Aorta (tissue), 5 donors: ENCODE measurements around the gene ZNF346. TPM values are rescaled to one million over a fixed set of nuclear protein-coding genes. Genes with fewer than 3 reads are reported as not detected.

Source experiments
- ATAC-seq: fragments of 200-7000 bp; cut with Tn5 transposase; one replicate; pipeline ENCODE4 v1.9.1; 2022; ENCODE audit warnings: moderate library complexity; ENCODE audit not compliant: low FRiP score
- DNase-seq, 2 donors: peaks; one replicate each; pipeline ENCODE4 v3.0.0-alpha.2; 2020
- H3K27ac ChIP-seq, 2 donors: one replicate each; pipeline ENCODE4 v1.5.1; 2013; ENCODE audit warnings: low read length in 2 of 2, mild to moderate bottlenecking in 2 of 2, moderate library complexity in 2 of 2, control low read depth in 1 of 2, inconsistent platforms in 1 of 2, low read depth in 1 of 2
- H3K27me3 ChIP-seq, 2 donors: one replicate each; pipeline ENCODE4 v1.6.1; 2013; ENCODE audit warnings: control low read depth in 1 of 2, low read length in 1 of 2, mild to moderate bottlenecking in 1 of 2, moderate library complexity in 1 of 2; ENCODE audit not compliant: insufficient read depth in 2 of 2, control insufficient read depth in 1 of 2
- H3K36me3 ChIP-seq, 2 donors: one replicate each; pipeline ENCODE4 v1.6.1; 2013; ENCODE audit warnings: control low read depth in 1 of 2, low read length in 1 of 2, mild to moderate bottlenecking in 1 of 2; ENCODE audit not compliant: insufficient read depth in 2 of 2, control insufficient read depth in 1 of 2
- H3K4me1 ChIP-seq, 2 donors: one replicate each; pipeline ENCODE4 v1.6.1; 2013; ENCODE audit warnings: low read length in 2 of 2, control low read depth in 1 of 2, mild to moderate bottlenecking in 1 of 2, moderate library complexity in 1 of 2; ENCODE audit not compliant: insufficient read depth in 2 of 2, control insufficient read depth in 1 of 2
- H3K4me3 ChIP-seq, 2 donors: one replicate each; pipeline ENCODE4 v1.5.1; 2013; ENCODE audit warnings: low read length in 2 of 2, control low read depth in 1 of 2, mild to moderate bottlenecking in 1 of 2
- H3K9me3 ChIP-seq: one replicate; pipeline ENCODE4 v1.6.1; 2013; ENCODE audit warnings: mild to moderate bottlenecking, low read length; ENCODE audit not compliant: control insufficient read depth
- WGBS, 2 donors: extraction: QIAGEN DNeasy Blood & Tissue Kit; methylation state at CpG; one replicate each; pipeline ENCODE4 v1.1.7; 2013; 5-methylcytosine and 5-hydroxymethylcytosine counted together
- intact Hi-C, 2 donors: fragments of 100-400 bp; cut with DNase I; formaldehyde crosslinking; loops; one replicate each; pipeline versions ENCODE4 v1.14.2 to v1.15.0; 2022
- polyA plus RNA-seq, 2 donors: library from polyadenylated mRNA; stranded (reverse); fragments of 200-250 nt; gene quantifications; one replicate each; pipeline ENCODE4 v1.2.3, GENCODE V29; 2013
- total RNA-seq, 2 donors: library from RNA; stranded (reverse); fragmentation: NEBNext Ultra II Directional; extraction: Animal tissue kit (Norgen Biotek cat#: 25700); gene quantifications; one replicate each; pipeline ENCODE4 v1.2.1, GENCODE V29; 2021
- donor health status: healthy with polysubstance abuse.
- donor health status: Bipolar disorder and iron deficiency.
- donor health status: DM: no; HTN: no; CAD: no.
- donor health status: DM: no; HTN: no; CAD: no.
- donor health status: DM: yes; HTN: yes; CAD: no.

Gene ZNF346
- total and polyA plus RNA-seq, 4 donors = 2.1 to 25.7 (median 12.1) TPM

DNA sequence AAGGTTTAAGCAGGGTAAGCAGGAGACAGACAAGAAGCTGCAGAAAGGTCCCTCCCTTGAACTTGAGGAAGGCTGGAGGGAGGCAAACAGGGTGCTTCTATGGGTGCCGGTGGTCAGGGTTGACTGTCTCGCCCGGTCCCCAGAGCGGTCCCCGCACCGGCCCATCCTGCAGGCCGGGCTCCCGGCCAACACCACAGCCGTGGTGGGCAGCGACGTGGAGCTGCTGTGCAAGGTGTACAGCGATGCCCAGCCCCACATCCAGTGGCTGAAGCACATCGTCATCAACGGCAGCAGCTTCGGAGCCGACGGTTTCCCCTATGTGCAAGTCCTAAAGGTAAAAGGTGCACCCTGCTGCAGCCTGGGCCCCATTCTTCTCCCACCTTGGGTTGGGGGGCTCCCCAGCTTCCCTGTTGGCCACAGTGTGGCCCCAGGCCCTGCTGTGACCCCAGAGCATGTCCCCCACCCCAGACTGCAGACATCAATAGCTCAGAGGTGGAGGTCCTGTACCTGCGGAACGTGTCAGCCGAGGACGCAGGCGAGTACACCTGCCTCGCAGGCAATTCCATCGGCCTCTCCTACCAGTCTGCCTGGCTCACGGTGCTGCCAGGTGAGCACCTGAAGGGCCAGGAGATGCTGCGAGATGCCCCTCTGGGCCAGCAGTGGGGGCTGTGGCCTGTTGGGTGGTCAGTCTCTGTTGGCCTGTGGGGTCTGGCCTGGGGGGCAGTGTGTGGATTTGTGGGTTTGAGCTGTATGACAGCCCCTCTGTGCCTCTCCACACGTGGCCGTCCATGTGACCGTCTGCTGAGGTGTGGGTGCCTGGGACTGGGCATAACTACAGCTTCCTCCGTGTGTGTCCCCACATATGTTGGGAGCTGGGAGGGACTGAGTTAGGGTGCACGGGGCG lies 69.9 kb downstream of the ZNF346 start:
- intact Hi-C loops = no loop called here
- DNase-seq = no peak

DNA sequence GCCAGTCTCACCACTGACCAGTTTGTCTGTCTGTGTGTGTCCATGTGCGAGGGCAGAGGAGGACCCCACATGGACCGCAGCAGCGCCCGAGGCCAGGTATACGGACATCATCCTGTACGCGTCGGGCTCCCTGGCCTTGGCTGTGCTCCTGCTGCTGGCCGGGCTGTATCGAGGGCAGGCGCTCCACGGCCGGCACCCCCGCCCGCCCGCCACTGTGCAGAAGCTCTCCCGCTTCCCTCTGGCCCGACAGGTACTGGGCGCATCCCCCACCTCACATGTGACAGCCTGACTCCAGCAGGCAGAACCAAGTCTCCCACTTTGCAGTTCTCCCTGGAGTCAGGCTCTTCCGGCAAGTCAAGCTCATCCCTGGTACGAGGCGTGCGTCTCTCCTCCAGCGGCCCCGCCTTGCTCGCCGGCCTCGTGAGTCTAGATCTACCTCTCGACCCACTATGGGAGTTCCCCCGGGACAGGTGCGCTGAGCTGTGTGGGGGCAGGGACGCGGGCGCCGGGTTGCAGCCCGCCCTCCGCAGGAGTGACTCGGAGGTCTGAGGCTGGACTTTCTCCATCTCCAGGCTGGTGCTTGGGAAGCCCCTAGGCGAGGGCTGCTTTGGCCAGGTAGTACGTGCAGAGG lies 70.7 kb downstream of the ZNF346 start:
- Histone ChIP-seq H3K4me3 (no peak overlapping the region), H3K9me3 (no peaks in the 10 kb centered on the region), H3K36me3 (no peaks in the 10 kb centered on the region), H3K4me1 (no peaks in the 10 kb centered on the region), H3K27me3 (no peaks in the 10 kb centered on the region), H3K27ac (no peak overlapping the region)
- ATAC-seq (no peak), DNase-seq (no peak)
- intact Hi-C loops = no loop called here
- WGBS, 2 donors = 94 to 96% methylated on average over 37 to 40 of the region's 40 CpGs

More for the DNA sequence above, 69.9 kb downstream of the ZNF346 start:
- Histone ChIP-seq H3K36me3 (no peaks in the 10 kb centered on the region), H3K4me3 (no peak overlapping the region), H3K27me3 (no peaks in the 10 kb centered on the region), H3K9me3 (no peaks in the 10 kb centered on the region), H3K27ac (no peak overlapping the region), H3K4me1 (no peaks in the 10 kb centered on the region)
- 89% methylated on average over 32 of the region's 32 CpGs for WGBS, 2 donors
- no peak for ATAC-seq

DNA sequence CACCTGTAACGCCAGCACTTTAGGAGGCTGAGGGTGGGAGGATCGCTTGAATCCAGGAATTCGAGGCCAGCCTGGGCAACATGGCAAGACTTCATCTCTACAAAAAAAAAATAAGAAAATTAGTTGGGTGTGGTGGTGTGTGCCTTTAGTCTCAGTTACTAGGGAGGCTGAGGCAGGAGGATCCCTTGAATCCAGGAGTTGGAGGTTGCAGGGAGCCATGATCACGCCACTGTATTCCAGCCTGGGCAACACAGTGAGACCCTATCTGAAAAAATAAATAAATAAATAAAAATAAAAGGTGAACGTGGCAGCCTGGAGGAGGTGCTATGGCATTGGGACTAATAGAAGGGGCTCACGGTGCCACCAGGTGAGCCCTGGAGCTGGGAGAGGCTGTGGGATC lies 71.3 kb downstream of the ZNF346 start:
- intact Hi-C loops = no loop called here
- WGBS, 2 donors = 95 to 97% methylated on average over 6 of the region's 6 CpGs
- ATAC-seq (no peak), DNase-seq (no peak)
- Histone ChIP-seq H3K27me3 (no peaks in the 10 kb centered on the region), H3K27ac (no peak overlapping the region), H3K4me1 (no peaks in the 10 kb centered on the region), H3K36me3 (no peaks in the 10 kb centered on the region), H3K4me3 (no peak overlapping the region), H3K9me3 (no peaks in the 10 kb centered on the region)

DNA sequence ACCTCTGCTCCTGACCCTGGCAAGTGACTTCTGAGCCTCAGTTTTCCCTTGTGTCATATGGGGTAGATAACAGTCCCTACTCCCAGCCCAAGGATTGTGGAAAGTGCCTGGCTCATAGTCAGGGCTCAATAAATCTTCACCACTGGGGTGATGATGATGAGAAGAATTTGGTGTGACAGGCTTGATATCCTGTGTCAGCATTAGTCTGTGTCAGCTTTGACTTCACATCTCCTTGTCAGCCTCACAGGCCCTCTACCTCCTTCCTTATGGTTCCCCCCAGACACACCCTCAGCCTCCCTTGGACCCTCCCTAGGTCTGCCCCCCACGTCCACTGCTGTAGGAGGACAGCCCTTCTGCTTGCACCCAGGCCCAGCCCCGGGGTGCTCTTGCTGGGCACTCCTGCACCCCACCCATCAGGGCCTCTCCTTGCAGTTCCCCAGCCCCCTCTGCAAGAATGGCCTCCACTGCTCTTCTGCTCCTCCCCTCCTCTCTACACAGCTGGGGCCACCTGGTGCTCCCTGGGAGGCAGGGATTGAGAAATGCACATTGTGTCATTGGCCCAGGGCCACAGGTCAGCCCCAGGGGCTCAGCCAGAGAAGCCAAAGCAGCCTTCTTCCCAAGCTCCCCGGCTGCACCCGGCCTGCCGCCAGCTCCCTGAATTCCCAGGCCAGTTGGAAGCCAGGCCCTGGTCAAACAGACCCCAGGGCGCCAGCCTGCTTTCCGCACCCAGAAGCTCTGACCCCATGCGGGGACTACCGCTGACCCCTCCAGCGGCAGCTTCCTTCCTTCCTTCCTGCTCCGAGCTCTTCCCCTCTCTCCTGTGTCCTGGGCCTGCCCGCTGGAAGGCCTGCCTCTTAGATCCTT lies 72.0 kb downstream of the ZNF346 start:
- no peaks in the 10 kb centered on the region for H3K9me3 ChIP-seq
- H3K27ac ChIP-seq = no peak overlapping the region
- ATAC-seq (no peak), DNase-seq (no peak)
- H3K4me1 ChIP-seq = no peaks in the 10 kb centered on the region
- intact Hi-C loops = no loop called here
- no peaks in the 10 kb centered on the region for H3K36me3 ChIP-seq
- H3K27me3 ChIP-seq = no peaks in the 10 kb centered on the region
- WGBS, 2 donors = 79 to 84% methylated on average over 12 of the region's 12 CpGs
- H3K4me3 ChIP-seq = no peak overlapping the region

DNA sequence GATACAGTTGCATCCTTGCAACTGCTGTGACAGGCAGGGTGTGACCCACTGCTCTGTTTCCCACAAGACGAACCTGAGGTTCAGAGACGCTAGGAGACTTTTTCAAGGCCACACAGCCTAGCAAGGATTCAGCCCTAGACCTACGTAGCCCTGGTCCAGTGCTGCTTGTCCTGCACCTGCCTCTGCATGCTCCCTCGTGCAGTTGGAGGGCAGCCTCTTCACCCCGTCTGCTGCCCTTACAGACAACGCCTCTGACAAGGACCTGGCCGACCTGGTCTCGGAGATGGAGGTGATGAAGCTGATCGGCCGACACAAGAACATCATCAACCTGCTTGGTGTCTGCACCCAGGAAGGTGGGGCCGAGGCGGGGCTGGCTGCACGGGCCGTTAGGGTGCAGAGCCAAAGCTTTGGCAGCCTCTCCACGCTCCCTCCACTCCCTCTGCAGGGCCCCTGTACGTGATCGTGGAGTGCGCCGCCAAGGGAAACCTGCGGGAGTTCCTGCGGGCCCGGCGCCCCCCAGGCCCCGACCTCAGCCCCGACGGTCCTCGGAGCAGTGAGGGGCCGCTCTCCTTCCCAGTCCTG lies 72.7 kb downstream of the ZNF346 start:
- Histone ChIP-seq H3K27me3 (no peaks in the 10 kb centered on the region), H3K27ac (no peak overlapping the region), H3K36me3 (no peaks in the 10 kb centered on the region), H3K4me1 (no peaks in the 10 kb centered on the region), H3K4me3 (no peak overlapping the region), H3K9me3 (no peaks in the 10 kb centered on the region)
- 87 to 88% methylated on average over 28 of the region's 28 CpGs for WGBS, 2 donors
- DNase-seq (no peak), ATAC-seq (no peak)
- intact Hi-C loops = no loop called here

DNA sequence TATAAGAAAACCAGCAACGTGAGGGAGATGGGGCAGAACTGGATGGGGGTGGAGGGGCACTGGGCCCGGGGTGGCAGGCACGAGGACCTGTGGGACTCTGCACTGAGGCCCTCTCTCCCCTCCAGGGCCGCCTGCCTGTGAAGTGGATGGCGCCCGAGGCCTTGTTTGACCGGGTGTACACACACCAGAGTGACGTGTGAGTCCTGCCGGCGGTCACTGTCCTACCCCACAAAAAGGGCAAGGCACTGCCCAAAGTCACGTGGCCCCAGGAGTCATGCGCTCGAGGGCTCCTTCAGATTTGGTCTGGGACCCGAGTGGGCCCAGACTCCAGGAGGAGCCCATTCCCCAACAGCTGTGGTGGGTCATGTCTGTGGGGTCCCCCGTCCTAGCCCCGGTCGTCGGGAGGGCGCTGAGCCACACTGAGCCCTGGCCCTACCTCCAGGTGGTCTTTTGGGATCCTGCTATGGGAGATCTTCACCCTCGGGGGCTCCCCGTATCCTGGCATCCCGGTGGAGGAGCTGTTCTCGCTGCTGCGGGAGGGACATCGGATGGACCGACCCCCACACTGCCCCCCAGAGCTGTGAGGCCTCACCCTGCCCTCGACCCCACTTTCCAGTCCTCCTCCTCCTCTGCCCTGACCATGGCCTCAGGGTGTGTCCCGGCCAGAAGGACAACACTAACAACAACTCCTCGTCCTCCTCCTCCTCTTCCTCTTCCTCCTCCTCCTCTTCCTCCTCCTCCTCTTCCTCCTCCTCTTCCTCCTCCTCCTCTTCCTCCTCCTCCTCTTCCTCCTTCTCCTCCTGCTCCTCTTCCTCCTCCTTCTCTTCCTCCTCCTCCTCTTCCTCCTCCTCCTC lies 73.9 kb downstream of the ZNF346 start:
- intact Hi-C loops = no loop called here
- DNase-seq = no peak
- WGBS, 2 donors = 88 to 89% methylated on average over 27 to 29 of the region's 29 CpGs
- no peaks in the 10 kb centered on the region for H3K27me3 ChIP-seq
- no peak for ATAC-seq
- no peaks in the 10 kb centered on the region for H3K9me3 ChIP-seq
- no peaks in the 10 kb centered on the region for H3K4me1 ChIP-seq
- H3K27ac ChIP-seq = no peak overlapping the region
- H3K36me3 ChIP-seq = no peaks in the 10 kb centered on the region
- no peak overlapping the region for H3K4me3 ChIP-seq

DNA sequence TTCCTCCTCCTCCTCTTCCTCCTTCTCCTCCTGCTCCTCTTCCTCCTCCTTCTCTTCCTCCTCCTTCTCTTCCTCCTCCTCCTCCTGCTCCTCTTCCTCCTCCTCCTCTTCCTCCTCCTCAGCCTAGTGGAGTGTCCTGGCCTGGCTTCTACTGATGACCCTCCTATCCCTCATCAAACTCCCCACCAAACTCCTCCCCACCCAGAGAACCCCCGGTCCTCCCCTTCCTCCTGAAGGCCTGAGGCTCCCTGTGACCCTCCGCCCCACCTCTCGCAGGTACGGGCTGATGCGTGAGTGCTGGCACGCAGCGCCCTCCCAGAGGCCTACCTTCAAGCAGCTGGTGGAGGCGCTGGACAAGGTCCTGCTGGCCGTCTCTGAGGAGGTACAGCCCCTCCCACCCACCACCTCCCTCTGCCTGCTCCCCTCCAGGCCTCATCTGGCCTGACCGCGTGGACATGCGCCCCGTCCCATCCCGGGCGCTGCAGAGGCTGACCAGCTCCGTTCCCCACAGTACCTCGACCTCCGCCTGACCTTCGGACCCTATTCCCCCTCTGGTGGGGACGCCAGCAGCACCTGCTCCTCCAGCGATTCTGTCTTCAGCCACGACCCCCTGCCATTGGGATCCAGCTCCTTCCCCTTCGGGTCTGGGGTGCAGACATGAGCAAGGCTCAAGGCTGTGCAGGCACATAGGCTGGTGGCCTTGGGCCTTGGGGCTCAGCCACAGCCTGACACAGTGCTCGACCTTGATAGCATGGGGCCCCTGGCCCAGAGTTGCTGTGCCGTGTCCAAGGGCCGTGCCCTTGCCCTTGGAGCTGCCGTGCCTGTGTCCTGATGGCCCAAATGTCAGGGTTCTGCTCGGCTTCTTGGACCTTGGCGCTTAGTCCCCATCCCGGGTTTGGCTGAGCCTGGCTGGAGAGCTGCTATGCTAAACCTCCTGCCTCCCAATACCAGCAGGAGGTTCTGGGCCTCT lies 74.8 kb downstream of the ZNF346 start:
- no peak overlapping the region for H3K27ac ChIP-seq
- no peaks in the 10 kb centered on the region for H3K4me1 ChIP-seq
- no peaks in the 10 kb centered on the region for H3K36me3 ChIP-seq
- H3K9me3 ChIP-seq = no peaks in the 10 kb centered on the region
- intact Hi-C loops = no loop called here
- H3K27me3 ChIP-seq = no peaks in the 10 kb centered on the region
- H3K4me3 ChIP-seq = no peak overlapping the region
- WGBS, 2 donors = 93 to 95% methylated on average over 29 to 30 of the region's 30 CpGs
- ATAC-seq (no peak), DNase-seq (no peak)
